ENCODE measurements around the gene ADGB. TPM values are rescaled to one million over a fixed set of nuclear protein-coding genes. Genes with fewer than 3 reads are reported as not detected.
"Not testable (repeated sequence)": the region's sequence is repeated elsewhere in the genome, so short reads cannot be mapped to it uniquely, and the experiment has no call there.

Gene ADGB
- total RNA-seq, 4 donors from 2014 or later = 0.40 TPM; not detected in 3

DNA sequence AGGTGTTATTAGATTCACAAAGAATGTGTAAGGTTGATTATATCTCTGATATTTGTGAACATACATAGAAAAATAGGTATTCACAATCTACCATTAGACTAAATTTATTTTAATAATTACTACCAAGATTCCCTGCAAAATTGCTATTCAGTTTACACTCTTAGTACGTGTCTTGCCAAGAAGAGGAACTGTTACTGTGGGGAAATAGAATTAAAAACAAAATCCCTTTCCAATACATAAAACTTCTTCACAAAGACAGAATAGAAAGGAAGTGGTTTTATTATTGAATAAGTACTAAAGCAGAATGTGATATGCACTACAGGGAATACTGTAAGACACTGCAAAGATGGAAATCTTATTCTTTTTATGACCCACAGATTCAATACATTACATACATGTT lies 38.2 kb upstream of the ADGB start:
- WGBS, 2 donors = 72 to 84% methylated on average over 1 of the region's 1 CpG
- no peak for TF ChIP-seq POLR2A (IDR thresholded peaks at IDR 0.05)
- TF ChIP-seq, protein P1, sequence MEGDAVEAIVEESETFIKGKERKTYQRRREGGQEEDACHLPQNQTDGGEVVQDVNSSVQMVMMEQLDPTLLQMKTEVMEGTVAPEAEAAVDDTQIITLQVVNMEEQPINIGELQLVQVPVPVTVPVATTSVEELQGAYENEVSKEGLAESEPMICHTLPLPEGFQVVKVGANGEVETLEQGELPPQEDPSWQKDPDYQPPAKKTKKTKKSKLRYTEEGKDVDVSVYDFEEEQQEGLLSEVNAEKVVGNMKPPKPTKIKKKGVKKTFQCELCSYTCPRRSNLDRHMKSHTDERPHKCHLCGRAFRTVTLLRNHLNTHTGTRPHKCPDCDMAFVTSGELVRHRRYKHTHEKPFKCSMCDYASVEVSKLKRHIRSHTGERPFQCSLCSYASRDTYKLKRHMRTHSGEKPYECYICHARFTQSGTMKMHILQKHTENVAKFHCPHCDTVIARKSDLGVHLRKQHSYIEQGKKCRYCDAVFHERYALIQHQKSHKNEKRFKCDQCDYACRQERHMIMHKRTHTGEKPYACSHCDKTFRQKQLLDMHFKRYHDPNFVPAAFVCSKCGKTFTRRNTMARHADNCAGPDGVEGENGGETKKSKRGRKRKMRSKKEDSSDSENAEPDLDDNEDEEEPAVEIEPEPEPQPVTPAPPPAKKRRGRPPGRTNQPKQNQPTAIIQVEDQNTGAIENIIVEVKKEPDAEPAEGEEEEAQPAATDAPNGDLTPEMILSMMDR (IDR thresholded peaks at IDR 0.05) = no peak
- H3K9me3 ChIP-seq = no peaks in the 10 kb centered on the region
- H3K27me3 ChIP-seq = no peaks in the 10 kb centered on the region
- H3K4me3 ChIP-seq (replicated peaks in 1 of 3) = no peak overlapping the region
- no peak for DNase-seq
- H3K4me1 ChIP-seq = no peaks in the 10 kb centered on the region
- intact Hi-C loops (cut with DNase I) = no loop called here
- no peaks in the 10 kb centered on the region for H3K36me3 ChIP-seq
- H3K27ac ChIP-seq = no peak overlapping the region

DNA sequence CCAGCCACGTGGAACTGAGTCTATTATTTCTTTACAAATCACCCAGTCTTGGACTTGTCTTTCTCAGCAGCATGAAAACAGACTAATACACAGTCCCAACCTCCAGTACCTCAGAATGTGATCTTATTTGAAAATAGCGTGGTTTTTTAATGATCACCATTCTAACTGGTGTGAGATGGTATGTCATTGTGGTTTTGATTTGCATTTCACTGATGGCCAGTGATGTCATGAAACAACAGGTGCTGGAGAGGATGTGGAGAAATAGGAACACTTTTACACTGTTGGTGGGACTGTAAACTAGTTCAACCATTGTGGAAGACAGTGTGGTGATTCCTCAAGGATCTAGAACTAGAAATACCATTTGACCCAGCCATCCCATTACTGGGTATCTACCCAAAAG lies 32.1 kb upstream of the ADGB start:
- H3K36me3 ChIP-seq; H3K4me1 ChIP-seq; DNase-seq; H3K9me3 ChIP-seq; H3K4me3 ChIP-seq (replicated peaks in 1 of 3); intact Hi-C loops (cut with DNase I); H3K27me3 ChIP-seq; H3K27ac ChIP-seq: not testable (repeated sequence)
- WGBS, 2 donors = 76 to 77% methylated on average over 2 of the region's 2 CpGs

DNA sequence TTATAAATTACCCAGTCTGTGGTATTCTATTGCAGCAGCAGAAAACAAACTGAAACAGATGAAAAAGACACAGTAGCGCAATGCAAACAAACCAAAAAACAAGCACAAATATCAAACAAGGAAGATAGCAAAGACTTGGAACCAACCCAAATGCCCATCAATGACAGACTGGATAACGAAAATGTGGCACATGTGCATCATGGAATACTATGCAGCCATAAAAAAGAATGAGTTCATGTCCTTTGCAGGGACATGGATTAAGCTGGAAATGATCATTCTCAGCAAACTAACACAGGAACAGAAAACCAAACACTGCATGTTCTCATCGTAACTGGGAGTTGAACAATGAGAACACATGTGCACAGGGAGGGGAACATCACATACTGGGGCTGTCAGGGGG lies 30.2 kb upstream of the ADGB start:
- 87 to 89% methylated on average over 3 of the region's 3 CpGs for whole genome bisulfite sequencing, 2 donors
- H3K4me1 ChIP-seq; H3K36me3 ChIP-seq; H3K27ac ChIP-seq; DNase-seq; H3K9me3 ChIP-seq; intact Hi-C loops (cut with DNase I); H3K27me3 ChIP-seq; H3K4me3 ChIP-seq (replicated peaks in 1 of 3): not testable (repeated sequence)

DNA sequence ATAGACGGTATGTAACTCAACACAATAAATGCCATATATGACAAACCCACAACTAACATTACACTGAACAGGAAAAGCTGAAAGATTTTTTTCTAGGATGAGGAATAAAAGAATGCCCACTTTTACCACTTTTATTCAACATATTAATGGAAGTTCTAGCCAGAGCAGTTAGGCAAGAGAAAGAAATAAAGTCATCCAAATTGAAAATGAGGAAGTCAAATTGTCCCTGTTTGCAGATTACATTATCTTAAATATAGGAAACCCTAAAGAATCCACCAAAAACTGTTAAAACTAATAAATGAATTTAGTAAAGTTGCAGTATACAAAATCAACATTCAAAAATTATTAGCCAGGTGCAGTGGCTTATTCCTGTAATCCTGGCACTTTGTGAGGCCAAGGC lies 24.6 kb upstream of the ADGB start:
- H3K27me3 ChIP-seq = no peaks in the 10 kb centered on the region
- TF ChIP-seq, protein P1 (IDR thresholded peaks at IDR 0.05) = no peak
- H3K36me3 ChIP-seq = no peaks in the 10 kb centered on the region
- no peaks in the 10 kb centered on the region for H3K4me1 ChIP-seq
- 91 to 96% methylated on average over 1 of the region's 1 CpG for WGBS, 2 donors
- no peak overlapping the region for H3K4me3 ChIP-seq (replicated peaks in 1 of 3)
- intact Hi-C loops (cut with DNase I) = no loop called here
- no peaks in the 10 kb centered on the region for H3K9me3 ChIP-seq
- DNase-seq = no peak
- no peak overlapping the region for H3K27ac ChIP-seq

DNA sequence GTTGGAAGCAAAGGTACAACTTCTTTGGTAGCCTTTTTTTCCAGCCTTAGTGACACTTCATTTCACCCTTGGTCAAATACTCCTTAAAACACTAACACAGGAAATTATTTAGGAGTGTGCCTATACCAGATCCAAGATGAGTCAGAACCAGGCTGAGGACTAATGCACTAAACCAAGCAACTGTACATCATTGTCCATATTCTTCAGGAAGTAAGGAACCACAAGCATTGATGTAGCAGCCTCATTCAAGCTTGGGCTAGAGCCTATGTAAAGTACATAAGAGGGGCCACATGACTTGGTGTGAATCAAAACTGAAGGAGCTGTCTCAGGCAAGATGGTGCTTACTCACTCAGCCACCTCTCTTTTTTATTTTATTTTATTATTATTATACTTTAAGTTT lies 20.7 kb upstream of the ADGB start:
- H3K27ac ChIP-seq = no peak overlapping the region
- H3K9me3 ChIP-seq = no peaks in the 10 kb centered on the region
- no peak overlapping the region for H3K4me3 ChIP-seq (replicated peaks in 1 of 3)
- H3K36me3 ChIP-seq = no peaks in the 10 kb centered on the region
- no peak for TF ChIP-seq POLR2A (IDR thresholded peaks at IDR 0.05)
- TF ChIP-seq, protein P1 (IDR thresholded peaks at IDR 0.05) = no peak
- H3K27me3 ChIP-seq = no peaks in the 10 kb centered on the region
- intact Hi-C loops (cut with DNase I) = no loop called here
- no peak for DNase-seq
- no peaks in the 10 kb centered on the region for H3K4me1 ChIP-seq

DNA sequence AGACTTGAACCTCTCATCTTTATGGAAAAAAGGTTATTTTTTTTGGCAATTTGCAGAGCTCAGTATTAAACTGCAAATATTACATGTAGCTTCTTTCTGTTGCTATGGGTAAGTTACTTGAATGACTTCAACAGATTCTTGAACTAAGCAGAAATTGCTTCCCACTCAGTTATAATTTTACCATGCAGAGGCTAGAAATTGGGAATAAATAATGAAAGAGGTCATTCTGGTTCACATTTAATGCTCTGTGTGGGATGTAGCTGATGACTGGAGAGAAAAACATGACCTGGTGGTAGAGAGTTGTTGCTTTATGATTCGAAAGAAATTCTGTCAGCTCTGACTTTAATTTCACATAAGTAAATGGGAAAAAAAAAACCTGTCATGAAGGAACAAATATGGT lies 16.8 kb upstream of the ADGB start:
- Histone ChIP-seq H3K9me3 (no peaks in the 10 kb centered on the region), H3K27ac (no peak overlapping the region), H3K4me3 (replicated peaks in 1 of 3) (no peak overlapping the region), H3K27me3 (no peaks in the 10 kb centered on the region), H3K36me3 (no peaks in the 10 kb centered on the region), H3K4me1 (no peaks in the 10 kb centered on the region)
- intact Hi-C loops (cut with DNase I) = no loop called here
- 81 to 85% methylated on average over 1 of the region's 1 CpG for WGBS, 2 donors
- DNase-seq = no peak
- no peak for TF ChIP-seq POLR2A (IDR thresholded peaks at IDR 0.05)
- TF ChIP-seq, protein P1 (IDR thresholded peaks at IDR 0.05) = no peak

Data from thyroid gland (tissue), 4 donors.